ENCODE measurements around the gene LPIN1. TPM values are rescaled to one million over a fixed set of nuclear protein-coding genes. Genes with fewer than 3 reads are reported as not detected.

Gene LPIN1
- total and polyA plus RNA-seq, 10 donors: 12.3 to 55.7 (median 34.8) TPM

DNA sequence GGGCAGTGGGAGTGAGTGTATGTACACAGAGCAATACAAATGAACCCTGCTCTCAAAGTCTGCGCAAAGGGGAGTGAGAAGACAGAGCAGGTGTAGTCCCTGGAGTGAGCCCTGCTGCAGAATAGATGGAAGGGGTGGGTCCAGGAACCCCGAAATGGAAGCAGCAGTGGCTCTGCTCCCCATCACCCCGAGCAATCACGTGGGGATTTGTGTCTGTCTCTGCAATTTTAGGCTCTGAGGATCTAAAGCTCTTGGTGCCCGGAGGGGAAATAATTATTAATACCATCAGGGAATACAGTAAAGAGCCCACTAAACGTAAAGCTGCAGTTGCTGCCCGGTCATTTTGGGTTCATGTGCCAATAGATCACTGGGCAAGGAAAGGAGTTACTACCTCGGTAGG, 118.3 kb downstream of the LPIN1 start:
- peak overlapping the region in 1 of 8 donors; percentile 35 for H3K27ac ChIP-seq
- intact Hi-C loops (cut with DNase I; ENCODE audit: low total_unique reads): no loop called here
- no peaks in the 10 kb centered on the region for H3K27me3 ChIP-seq (replicated peaks in 1 of 7)
- H3K4me1 ChIP-seq: peaks cover 9 to 56% (median 32%) of the 10 kb centered on the region in 6 donors
- H3K36me3 ChIP-seq: no peaks in the 10 kb centered on the region
- peaks cover 0 to 6% (median 0%) of the 10 kb centered on the region in 8 donors for H3K9me3 ChIP-seq
- peak; percentile 22 for DNase-seq
- 82 to 94% (median 89%) methylated on average over 8 of the region's 8 CpGs for WGBS, 5 donors
- TF ChIP-seq POLR2AphosphoS5 (IDR thresholded peaks at IDR 0.05): no peak
- no peak for TF ChIP-seq POLR2A (IDR thresholded peaks at IDR 0.05)
- TF ChIP-seq, protein P1, sequence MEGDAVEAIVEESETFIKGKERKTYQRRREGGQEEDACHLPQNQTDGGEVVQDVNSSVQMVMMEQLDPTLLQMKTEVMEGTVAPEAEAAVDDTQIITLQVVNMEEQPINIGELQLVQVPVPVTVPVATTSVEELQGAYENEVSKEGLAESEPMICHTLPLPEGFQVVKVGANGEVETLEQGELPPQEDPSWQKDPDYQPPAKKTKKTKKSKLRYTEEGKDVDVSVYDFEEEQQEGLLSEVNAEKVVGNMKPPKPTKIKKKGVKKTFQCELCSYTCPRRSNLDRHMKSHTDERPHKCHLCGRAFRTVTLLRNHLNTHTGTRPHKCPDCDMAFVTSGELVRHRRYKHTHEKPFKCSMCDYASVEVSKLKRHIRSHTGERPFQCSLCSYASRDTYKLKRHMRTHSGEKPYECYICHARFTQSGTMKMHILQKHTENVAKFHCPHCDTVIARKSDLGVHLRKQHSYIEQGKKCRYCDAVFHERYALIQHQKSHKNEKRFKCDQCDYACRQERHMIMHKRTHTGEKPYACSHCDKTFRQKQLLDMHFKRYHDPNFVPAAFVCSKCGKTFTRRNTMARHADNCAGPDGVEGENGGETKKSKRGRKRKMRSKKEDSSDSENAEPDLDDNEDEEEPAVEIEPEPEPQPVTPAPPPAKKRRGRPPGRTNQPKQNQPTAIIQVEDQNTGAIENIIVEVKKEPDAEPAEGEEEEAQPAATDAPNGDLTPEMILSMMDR (IDR thresholded peaks at IDR 0.05 in 8 of 11, conservative IDR thresholded peaks at IDR 0.05 in 3 of 11): no peak
- no peak overlapping the region for H3K4me3 ChIP-seq

DNA sequence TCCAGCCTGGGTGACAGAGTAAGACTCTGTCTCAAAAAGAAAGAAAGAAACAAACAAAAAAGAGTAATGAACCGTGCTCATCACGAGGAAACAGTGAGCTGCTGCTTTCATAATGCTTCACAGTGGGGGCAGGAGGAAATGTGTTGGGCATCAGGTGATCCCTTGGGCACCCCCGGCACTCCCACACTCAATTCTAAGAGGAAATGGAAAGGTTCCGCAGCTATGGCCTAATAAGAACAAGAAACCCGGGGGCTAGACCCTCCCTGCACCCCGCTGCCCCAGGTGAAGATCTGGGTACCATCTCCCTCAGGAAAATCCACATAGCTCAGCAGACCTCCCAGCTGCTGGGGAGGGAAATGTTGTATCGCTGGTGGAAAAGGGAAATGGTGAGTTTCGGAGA, 118.9 kb downstream of the LPIN1 start:
- Histone ChIP-seq H3K4me1 (peaks cover 9 to 58% (median 32%) of the 10 kb centered on the region in 6 donors), H3K36me3 (no peaks in the 10 kb centered on the region), H3K27me3 (replicated peaks in 1 of 7) (no peaks in the 10 kb centered on the region), H3K4me3 (no peak overlapping the region), H3K27ac (no peak overlapping the region), H3K9me3 (no peaks in the 10 kb centered on the region)
- intact Hi-C loops (cut with DNase I; ENCODE audit: low total_unique reads): no loop called here
- 42 to 71% (median 61%) methylated on average over 8 of the region's 8 CpGs for WGBS, 5 donors
- DNase-seq: peak; percentile 35
- TF ChIP-seq, protein P1 (IDR thresholded peaks at IDR 0.05 in 8 of 11, conservative IDR thresholded peaks at IDR 0.05 in 3 of 11): no peak
- TF ChIP-seq POLR2AphosphoS5 (IDR thresholded peaks at IDR 0.05) (no peak), POLR2A (IDR thresholded peaks at IDR 0.05) (no peak)

DNA sequence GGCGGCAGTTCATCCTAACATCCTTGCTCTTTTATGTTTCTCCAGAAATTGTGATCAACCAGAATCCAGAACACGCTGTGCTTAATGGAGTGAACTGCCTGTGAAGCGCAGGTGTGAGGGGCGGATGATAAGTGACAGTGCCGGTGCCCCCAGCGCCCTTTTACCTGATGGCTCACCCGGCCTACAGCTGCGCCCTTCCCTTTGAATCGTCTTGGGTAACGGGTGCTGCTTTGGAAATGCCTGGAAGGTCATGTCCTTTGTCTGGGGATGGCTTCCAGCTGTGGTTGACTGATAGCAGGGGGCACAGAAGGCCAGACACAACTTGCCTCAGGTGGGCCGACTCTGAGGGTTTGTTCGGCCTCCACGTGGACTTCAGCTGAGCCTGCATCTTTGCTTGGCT, 119.4 kb downstream of the LPIN1 start:
- H3K27ac ChIP-seq: peak overlapping the region in 1 of 8 donors; percentile 19
- peak; percentile 59 for DNase-seq
- H3K4me1 ChIP-seq: peaks cover 9 to 58% (median 32%) of the 10 kb centered on the region in 6 donors
- no peaks in the 10 kb centered on the region for H3K36me3 ChIP-seq
- no peaks in the 10 kb centered on the region for H3K27me3 ChIP-seq (replicated peaks in 1 of 7)
- 87 to 93% (median 88%) methylated on average over 13 of the region's 13 CpGs for WGBS, 5 donors
- H3K9me3 ChIP-seq: no peaks in the 10 kb centered on the region
- TF ChIP-seq POLR2A (IDR thresholded peaks at IDR 0.05) (no peak), POLR2AphosphoS5 (IDR thresholded peaks at IDR 0.05) (no peak)
- TF ChIP-seq, protein P1 (IDR thresholded peaks at IDR 0.05 in 8 of 11, conservative IDR thresholded peaks at IDR 0.05 in 3 of 11): no peak
- intact Hi-C loops (cut with DNase I; ENCODE audit: low total_unique reads): no loop called here
- no peak overlapping the region for H3K4me3 ChIP-seq

DNA sequence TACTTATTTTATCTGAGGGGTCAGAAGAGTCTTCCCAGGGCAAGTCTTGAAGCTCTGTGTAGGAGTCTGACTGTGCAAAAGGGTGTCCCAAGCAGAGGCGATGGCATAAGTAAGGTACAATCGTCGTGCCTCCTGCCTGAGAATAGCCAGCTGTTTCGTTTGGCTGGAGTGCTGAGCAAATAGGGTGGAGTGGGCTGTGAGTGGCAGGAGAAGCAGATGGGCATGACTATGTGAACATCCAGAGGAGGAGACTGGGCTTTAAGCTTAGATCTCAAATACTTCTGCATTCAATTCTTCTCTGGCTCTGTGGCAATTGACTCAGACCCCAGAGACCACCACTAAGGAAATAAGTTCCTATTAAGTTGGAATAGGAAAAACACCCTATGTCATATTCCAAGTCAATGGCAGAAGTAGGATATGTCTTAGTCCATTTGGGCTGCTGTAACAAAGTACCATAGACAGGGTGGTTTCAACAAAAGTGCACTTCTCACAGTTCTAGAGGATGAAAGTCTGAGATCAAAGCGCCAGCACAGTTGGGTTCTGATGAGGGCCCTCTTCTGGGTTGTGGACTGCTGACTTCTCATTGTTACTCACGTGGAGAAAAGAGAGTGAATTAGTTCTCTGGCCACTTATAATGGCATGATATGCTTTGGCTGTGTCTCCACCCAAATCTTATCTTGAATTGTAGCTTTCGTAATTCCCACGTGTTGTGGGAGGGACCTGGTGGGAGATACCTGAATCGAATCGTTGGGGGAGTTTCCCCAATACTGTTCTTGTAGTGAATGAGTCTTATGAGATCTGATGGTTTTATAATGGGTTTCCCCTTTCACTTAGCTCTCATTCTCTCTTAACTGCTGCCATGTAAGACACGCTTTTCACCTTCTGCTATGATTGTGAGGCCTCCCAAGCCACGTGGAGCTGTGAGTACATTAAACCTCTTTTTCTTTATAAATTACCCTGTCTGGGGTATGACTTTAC, 120.2 kb downstream of the LPIN1 start:
- Histone ChIP-seq H3K27ac (peak overlapping the region in 1 of 8 donors; percentile 19), H3K4me3 (no peak overlapping the region), H3K36me3 (no peaks in the 10 kb centered on the region), H3K27me3 (replicated peaks in 1 of 7) (no peaks in the 10 kb centered on the region), H3K9me3 (no peaks in the 10 kb centered on the region), H3K4me1 (peaks cover 9 to 53% (median 32%) of the 10 kb centered on the region in 6 donors)
- TF ChIP-seq POLR2A (IDR thresholded peaks at IDR 0.05) (no peak), POLR2AphosphoS5 (IDR thresholded peaks at IDR 0.05) (no peak)
- TF ChIP-seq, protein P1 (IDR thresholded peaks at IDR 0.05 in 8 of 11, conservative IDR thresholded peaks at IDR 0.05 in 3 of 11): no peak
- intact Hi-C loops (cut with DNase I; ENCODE audit: low total_unique reads): no loop called here
- WGBS, 5 donors: 53 to 72% (median 68%) methylated on average over 12 of the region's 12 CpGs
- DNase-seq: peak; percentile 11
